GM12892 (cell line): ENCODE results near the gene FECH.

Experiments used
- POLR2A ChIP-seq: IDR thresholded peaks from 2 replicates; pipeline ENCODE4 v1.6.1; 2011; ENCODE audit warnings: low read depth, low read length, control low read depth
- POLR2AphosphoS5 ChIP-seq: IDR thresholded peaks from 2 replicates; pipeline ENCODE4 v1.6.1; 2011; ENCODE audit warnings: low read depth, low read length, control low read depth

DNA sequence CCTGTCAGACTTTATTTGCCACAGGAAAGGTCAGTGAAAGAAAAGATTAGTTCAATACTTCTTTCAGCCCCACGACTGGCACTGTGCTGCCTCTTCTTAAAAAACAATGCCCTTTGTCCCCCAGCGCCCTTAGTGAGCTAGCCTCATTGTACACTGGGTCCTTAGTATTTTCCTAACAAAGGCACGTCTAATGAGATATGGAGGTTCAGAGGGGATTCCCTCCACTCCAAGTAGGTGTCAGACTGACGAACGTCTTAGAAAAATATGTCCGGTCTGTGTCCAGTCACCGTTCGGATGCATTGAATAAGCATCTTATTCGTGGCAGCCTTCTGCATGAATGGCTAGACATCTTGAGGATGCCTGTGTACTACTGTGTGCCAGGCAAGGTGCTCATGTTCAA lies 1.1 kb downstream of the FECH start:
- no peak for TF ChIP-seq POLR2AphosphoS5
- TF ChIP-seq POLR2A = no peak
